Neural progenitor cell (in vitro differentiated cells): Measurements from ENCODE around the gene SHISA5.

ENCODE experiments used
- EZH2 ChIP-seq: fragments of 200-600 bp; sonication (generic); IDR thresholded peaks from 2 replicates; pipeline ENCODE4 v1.6.1; 2017; ENCODE audit warnings: antibody characterized with exemption, mild to moderate bottlenecking, moderate library complexity
- EZH2phosphoT487 ChIP-seq: fragments of 200-600 bp; sonication (generic); IDR thresholded peaks from 2 replicates; pipeline ENCODE4 v1.6.1; 2017; ENCODE audit warnings: antibody characterized with exemption
- TF ChIP-seq, protein P1 (sequence below): fragments of 200-600 bp; sonication (generic); IDR thresholded peaks from 2 replicates; pipeline ENCODE4 v1.5.1; 2017; ENCODE audit warnings: antibody characterized with exemption, mild to moderate bottlenecking

DNA sequence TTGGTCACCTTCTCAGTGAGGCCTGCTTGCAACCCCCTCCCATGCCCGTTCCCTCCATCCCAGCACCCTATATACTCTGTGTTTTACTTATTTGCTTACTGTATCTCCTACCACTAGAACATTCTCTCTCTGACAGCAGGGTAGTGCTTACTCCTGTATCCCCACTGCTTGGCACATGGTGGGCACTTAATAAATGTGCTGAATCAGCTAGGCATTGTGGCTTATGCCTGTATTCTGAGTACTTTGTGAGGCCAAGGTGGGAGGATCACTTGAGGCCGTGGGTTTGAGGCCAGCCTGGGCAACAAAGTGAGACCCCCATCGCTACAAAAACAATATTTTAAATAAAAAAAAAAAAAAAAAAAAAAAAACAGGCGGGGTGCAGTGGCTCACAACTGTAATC is 7.6 kb upstream of the SHISA5 start:
- TF ChIP-seq, protein P1, sequence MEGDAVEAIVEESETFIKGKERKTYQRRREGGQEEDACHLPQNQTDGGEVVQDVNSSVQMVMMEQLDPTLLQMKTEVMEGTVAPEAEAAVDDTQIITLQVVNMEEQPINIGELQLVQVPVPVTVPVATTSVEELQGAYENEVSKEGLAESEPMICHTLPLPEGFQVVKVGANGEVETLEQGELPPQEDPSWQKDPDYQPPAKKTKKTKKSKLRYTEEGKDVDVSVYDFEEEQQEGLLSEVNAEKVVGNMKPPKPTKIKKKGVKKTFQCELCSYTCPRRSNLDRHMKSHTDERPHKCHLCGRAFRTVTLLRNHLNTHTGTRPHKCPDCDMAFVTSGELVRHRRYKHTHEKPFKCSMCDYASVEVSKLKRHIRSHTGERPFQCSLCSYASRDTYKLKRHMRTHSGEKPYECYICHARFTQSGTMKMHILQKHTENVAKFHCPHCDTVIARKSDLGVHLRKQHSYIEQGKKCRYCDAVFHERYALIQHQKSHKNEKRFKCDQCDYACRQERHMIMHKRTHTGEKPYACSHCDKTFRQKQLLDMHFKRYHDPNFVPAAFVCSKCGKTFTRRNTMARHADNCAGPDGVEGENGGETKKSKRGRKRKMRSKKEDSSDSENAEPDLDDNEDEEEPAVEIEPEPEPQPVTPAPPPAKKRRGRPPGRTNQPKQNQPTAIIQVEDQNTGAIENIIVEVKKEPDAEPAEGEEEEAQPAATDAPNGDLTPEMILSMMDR: no peak
- TF ChIP-seq EZH2: no peak
- no peak for TF ChIP-seq EZH2phosphoT487
